Measurements from ENCODE around the gene TMEM116. TPM values are rescaled to one million over a fixed set of nuclear protein-coding genes. Genes with fewer than 3 reads are reported as not detected.

TMEM116 gene
- total and polyA plus RNA-seq, 2 donors (not counting 3 experiments of a cell fraction or from before 2014, with no cell fraction given) = 1.6 to 3.9 TPM

GRCh38 chr12:111901182-111901581 lies 111.8 kb downstream of the TMEM116 start:
- Histone ChIP-seq H3K27me3 (ENCODE audit: control insufficient read depth in 2 of 2, insufficient read depth in 2 of 2, low read length in 2 of 2) (no peaks in the 10 kb centered on the region), H2AFZ (ENCODE audit: low read depth, low read length) (no peak overlapping the region), H3K79me2 (ENCODE audit: control insufficient read depth, insufficient read depth, low read length) (no peaks in the 10 kb centered on the region), H3K4me2 (ENCODE audit: insufficient read depth, low read length) (no peak overlapping the region), H4K20me1 (replicated peaks; ENCODE audit: control insufficient read depth, extremely low read depth, insufficient read depth, low read length) (no peaks in the 10 kb centered on the region), H3K9me1 (replicated peaks; ENCODE audit: control insufficient read depth, extremely low read depth, insufficient read depth, low read length) (no peaks in the 10 kb centered on the region), H3K36me3 (ENCODE audit: control insufficient read depth in 2 of 2, extremely low read depth in 1 of 2, insufficient read depth in 2 of 2, low read length in 2 of 2) (peaks cover 2 to 4% of the 10 kb centered on the region in 2 experiments), H3K4me3 (replicated peaks in 1 of 3; ENCODE audit: insufficient read depth in 1 of 3, low read depth in 1 of 3, low read length in 3 of 3) (no peak overlapping the region), H3K9ac (replicated peaks; ENCODE audit: extremely low read depth, insufficient read depth, low read length) (no peak overlapping the region), H3K9me3 (replicated peaks; ENCODE audit: control insufficient read depth, insufficient read depth, low read length) (no peaks in the 10 kb centered on the region), H3K27ac (ENCODE audit: insufficient read depth, low read depth, low read length) (no peak overlapping the region), H3K4me1 (ENCODE audit: control insufficient read depth, extremely low read depth, insufficient read depth, low read length) (no peaks in the 10 kb centered on the region)
- ChIA-PET CTCF (interaction anchor here (1.0 kb wide), 1 partner anchor 44 kb away, joined by 4 read pairs; no protein-coding TSS in a partner anchor), POLR2A (no interaction called here)
- no peak for FAIRE-seq
- no peak for TF ChIP-seq CTCF (IDR thresholded peaks at IDR 0.05; ENCODE audit: extremely low read depth in 1 of 2, insufficient read depth in 1 of 2, low read depth in 1 of 2, low read length in 2 of 2)
- no peak for TF ChIP-seq JUN (IDR thresholded peaks at IDR 0.05; ENCODE audit: borderline replicate concordance, insufficient read depth, insufficient read length, low read depth)
- TF ChIP-seq EZH2 (IDR thresholded peaks at IDR 0.05; ENCODE audit: borderline replicate concordance, low read depth, low read length, severe bottlenecking) = no peak
- TF ChIP-seq MAX (IDR thresholded peaks at IDR 0.05; ENCODE audit: insufficient read depth, insufficient read length) = no peak
- TF ChIP-seq POLR2A (IDR thresholded peaks at IDR 0.05; ENCODE audit: low read depth, low read length) = no peak
- no peak for TF ChIP-seq MYC (IDR thresholded peaks at IDR 0.05; ENCODE audit: low read depth, low read length)
- TF ChIP-seq FOS (IDR thresholded peaks at IDR 0.05; ENCODE audit: borderline replicate concordance, insufficient read depth, low read length) = no peak
- no peak for TF ChIP-seq GATA2 (IDR thresholded peaks at IDR 0.05; ENCODE audit: insufficient read depth, insufficient read length, low read depth, low read length)
- no peak for TF ChIP-seq POLR2AphosphoS5 (IDR thresholded peaks at IDR 0.05; ENCODE audit: insufficient read depth, low read depth, low read length)
- no peak for DNase-seq (ENCODE audit: low read depth, low spot score)
- BruUV-seq (replicated peaks) = no TSS peak
- dilution Hi-C loops (cut with MboI; ENCODE audit: extremely low pct_ligation_motif_present, low sequenced_read_pairs) (no loop called here), intact Hi-C loops (cut with micrococcal nuclease) (no loop called here)

Measured in endothelial cell of umbilical vein (primary cell).